Measurements from ENCODE around the gene SLC48A1.

DNA sequence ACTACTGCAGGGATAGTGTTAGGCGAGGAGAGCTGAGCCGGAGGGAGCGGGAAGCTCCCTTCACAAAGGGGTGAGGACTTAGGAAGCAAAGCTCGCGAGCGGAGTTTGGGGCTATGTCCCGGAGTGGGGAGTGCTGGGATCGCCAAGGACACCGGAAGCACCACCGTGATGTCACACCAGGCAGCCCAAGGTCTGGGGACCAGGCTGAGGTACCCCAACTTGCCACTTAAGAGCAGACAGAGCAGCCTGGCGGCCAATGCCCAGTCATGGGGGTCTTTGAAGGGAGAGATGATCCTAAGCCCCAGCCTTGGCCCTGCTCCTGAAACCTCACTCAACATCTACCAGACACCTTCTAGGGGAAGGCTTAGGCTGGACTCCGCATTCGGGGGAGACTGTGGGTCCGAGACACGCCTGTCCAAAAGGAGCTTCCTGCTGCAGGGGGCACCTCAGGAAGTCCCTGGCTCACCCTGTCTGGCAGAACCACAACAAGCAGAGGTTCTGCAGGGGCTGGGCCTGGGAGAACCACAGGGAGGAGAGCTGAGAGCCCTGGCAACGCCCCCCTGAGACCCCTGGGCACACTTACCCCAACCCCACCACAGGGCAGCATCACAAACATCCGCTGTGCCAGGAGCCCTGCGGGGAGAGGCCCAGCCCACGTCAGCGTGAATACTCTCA lies 17.8 kb downstream of the SLC48A1 start:
- TF ChIP-seq, protein P1, sequence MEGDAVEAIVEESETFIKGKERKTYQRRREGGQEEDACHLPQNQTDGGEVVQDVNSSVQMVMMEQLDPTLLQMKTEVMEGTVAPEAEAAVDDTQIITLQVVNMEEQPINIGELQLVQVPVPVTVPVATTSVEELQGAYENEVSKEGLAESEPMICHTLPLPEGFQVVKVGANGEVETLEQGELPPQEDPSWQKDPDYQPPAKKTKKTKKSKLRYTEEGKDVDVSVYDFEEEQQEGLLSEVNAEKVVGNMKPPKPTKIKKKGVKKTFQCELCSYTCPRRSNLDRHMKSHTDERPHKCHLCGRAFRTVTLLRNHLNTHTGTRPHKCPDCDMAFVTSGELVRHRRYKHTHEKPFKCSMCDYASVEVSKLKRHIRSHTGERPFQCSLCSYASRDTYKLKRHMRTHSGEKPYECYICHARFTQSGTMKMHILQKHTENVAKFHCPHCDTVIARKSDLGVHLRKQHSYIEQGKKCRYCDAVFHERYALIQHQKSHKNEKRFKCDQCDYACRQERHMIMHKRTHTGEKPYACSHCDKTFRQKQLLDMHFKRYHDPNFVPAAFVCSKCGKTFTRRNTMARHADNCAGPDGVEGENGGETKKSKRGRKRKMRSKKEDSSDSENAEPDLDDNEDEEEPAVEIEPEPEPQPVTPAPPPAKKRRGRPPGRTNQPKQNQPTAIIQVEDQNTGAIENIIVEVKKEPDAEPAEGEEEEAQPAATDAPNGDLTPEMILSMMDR (IDR thresholded peaks at IDR 0.05): no peak
- TF ChIP-seq POLR2A (IDR thresholded peaks at IDR 0.05) (no peak), POLR2AphosphoS5 (IDR thresholded peaks at IDR 0.05) (no peak)
